ENCODE results near the gene CCDC178.
"Not testable (repeated sequence)": the region's sequence is repeated elsewhere in the genome, so short reads cannot be mapped to it uniquely, and the experiment has no call there.

The CCDC178 gene

GRCh38 chr18:33355756-33356155, 84.8 kb downstream of the CCDC178 start:
- no peak for DNase-seq

DNA sequence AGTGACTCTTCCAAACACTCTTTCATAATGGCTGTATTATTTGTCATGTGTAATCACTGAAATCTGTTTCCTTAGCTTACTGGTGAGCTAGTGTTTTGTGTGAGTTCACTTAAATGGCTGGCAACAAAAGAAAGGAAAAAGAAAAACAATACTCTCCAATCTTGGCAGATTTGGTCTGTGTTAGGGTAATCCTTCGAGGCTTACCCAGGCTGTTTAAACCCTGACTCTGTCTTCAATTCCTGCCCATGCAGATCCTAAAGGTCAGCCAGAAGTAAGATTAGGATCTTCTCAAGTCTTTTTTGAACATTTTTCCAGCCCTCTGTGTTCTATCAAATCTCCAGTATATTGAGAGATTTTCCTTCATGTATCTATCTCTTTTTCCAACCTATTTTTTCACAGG, 85.3 kb downstream of the CCDC178 start:
- no peak for DNase-seq

- no peak for DNase-seq
These were observed 90.3 kb downstream of the CCDC178 start for GRCh38 chr18:33350256-33350655.

DNA sequence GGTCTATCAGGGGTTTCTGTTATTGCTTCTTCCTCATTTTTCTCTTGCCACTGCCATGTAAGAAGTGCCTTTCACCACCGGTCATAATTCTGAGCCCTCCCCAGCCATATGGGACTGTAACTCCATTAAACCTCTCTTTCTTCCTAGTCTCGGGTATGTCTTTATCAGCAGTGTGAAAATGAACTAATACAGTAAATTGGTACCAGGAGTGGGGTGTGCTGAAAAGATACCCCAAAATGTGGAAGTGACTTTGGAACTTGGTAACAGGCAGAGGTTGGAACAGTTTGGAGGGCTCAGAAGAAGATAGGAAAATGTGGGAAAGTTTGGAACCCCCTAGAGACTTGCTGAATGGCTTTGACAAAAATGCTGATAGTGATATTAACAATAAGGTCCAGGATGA, 100.8 kb downstream of the CCDC178 start:
- DNase-seq: not testable (repeated sequence)

DNA sequence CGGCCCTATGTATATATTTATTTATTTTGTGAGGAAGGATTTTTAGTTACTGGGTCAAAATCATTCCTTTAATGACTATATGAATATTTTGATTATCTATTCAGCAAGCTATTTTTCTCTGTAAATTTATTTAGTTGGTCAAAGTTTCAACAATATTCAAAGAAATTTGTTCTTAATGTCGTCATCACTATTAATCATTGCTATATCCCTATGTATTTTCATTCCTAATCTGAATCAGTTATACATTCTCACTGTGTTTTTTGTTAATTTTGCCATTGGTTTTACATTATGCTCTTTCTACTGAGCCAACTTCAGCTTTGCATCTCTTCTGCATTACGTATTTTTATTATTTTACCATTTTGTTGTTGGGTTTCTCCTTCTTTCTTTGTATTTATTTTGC, 105.7 kb downstream of the CCDC178 start:
- DNase-seq: no peak

GRCh38 chr18:33330711-33331110, 109.8 kb downstream of the CCDC178 start:
- DNase-seq: no peak

DNA sequence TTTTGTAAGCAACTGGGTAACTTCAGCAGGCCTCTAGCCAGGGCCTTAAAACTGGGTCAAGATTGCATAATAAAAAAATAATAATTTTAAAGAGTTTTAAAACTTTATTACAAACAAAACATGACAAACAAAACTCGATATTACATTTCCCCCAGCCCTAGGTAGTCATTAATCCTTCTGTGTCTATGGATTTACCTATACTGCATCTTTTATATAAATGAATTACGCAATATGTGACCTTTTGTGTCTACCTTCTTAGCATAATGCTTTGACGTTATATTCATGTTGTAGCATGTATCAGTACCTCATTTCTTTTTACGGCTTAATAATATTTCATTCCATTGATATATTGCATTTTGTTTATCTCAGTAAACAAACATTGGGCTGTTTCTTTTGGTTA, 113.5 kb downstream of the CCDC178 start:
- DNase-seq: no peak

DNA sequence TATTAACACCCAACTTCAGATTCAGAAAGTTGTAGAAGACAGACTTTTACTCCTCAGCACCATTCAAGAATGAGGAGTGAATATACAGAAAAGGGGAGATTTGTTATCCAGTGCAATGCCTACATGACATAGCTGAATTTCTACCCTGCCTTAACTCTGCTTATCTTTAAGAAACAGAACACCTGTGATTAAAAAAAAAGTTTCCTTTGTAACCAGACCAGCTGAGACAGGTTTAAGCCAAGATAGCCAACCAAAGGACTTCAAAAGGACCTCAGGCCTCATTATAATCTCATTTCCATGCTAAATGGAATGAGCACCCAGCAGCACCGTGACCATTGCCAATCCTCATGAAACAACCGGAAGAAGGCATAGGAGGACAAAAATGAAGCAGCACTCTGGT, 122.9 kb downstream of the CCDC178 start:
- DNase-seq: no peak

DNA sequence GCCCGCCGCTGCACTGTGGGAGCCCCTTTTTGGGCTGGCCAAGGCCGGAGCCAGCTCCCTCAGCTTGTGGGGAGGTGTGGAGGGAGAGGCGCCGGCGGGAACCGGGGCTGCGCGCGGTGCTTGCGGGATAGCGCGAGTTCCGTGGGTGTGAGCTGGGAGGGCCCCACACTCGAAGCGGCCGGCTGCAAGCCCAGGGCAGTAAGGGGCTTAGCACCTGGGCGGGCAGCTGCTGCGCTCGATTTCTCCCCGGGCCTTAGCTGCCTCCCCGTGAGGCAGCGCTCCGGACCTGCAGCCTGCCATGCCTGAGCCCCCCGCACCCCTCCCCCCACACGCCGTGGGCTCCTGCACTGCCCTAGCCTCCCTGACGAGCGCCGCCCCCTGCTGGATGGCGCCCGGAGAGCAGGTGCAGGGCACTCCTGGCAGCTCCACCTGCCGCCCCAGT, 124.4 kb downstream of the CCDC178 start:
- DNase-seq: no peak

DNA sequence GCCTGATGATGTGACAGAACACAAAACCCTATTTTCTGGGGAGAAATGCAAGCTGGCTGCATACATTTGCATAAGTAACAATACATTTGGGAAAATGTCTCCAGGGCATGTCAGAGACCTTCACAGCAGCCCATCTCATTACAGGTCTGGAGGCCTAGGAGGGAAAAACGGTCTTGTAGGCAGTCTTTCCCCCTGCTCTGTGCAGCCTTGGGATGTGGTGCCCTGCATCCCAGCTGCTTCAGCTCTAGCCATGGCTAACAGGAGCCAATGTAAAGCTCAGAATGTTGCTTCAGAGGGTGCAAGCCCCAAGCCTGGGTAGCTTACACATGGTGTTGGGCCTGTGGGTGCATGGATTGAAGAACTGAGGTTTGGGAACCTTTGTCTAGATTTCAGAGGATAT, 133.0 kb downstream of the CCDC178 start:
- DNase-seq: no peak

DNA sequence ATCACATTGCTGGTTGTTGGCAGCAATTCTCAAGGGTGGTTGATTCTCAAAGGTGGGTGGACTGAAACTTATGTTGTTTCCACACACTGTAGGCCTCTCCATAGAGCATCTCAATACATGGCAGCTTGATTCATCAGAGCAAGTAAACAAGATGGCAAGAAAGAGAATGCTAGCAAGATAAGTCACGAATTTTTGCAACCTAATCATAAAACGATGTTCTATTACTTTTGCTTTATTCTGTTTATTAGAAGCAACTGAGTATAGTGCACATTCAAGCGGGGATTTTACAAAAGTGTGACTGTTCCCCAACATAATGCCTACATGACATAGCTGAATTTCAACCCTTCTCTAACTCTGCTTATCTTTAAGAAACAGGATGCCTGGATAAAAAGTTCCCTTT, 136.2 kb downstream of the CCDC178 start:
- no peak for DNase-seq

DNA sequence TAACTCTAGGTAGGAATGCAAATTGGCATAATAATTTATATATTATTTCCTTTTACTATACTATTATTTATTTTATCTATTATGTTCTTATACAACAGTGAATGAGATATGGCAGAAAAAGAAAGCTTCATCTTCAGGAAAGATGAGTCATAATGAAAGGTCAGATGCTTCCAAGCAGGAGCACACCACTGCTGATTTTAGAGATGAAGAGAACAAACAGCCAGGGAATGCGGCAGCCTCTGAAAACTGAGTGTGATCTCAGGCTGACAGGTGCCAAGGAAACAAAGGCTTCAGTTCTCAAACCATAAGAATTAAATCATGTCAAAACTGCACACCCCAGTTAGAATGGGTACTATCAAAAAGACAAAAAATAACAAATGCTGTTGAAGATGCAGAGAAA, 149.0 kb downstream of the CCDC178 start:
- no peak for DNase-seq

- DNase-seq: no peak
These were observed 152.3 kb downstream of the CCDC178 start for GRCh38 chr18:33288082-33288716.

DNA sequence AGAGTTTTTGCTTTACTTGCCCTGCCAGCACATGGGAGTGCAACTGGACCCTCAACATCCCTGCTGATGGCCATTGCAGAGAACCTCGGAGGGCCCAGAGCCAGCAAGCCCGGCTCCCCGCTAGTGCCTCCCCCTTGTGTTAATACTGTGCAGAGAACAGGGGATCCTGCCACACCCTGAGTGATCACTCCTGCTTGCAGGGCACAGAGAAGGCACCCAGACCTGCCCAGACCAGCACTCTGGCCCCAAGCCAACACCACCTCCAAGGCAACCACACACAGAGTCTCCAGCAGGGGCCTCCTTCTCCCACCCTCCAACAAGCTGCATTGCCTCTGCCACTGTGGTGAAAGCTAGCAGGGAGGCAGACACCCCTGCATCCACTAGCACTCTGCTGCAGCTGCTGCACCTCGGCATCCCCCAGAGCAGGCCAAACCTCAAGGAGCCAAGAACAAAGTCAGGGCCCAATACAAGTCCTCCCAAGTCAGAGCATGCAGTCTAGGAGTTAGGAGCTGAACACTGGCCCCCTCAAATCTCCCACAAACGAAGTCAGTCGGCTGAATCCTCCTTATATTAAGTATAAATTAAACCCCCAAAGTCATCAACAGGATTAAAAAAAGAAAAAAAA, 157.7 kb downstream of the CCDC178 start:
- no peak for DNase-seq

GRCh38 chr18:33282142-33282541, 158.4 kb downstream of the CCDC178 start:
- no peak for DNase-seq

DNA sequence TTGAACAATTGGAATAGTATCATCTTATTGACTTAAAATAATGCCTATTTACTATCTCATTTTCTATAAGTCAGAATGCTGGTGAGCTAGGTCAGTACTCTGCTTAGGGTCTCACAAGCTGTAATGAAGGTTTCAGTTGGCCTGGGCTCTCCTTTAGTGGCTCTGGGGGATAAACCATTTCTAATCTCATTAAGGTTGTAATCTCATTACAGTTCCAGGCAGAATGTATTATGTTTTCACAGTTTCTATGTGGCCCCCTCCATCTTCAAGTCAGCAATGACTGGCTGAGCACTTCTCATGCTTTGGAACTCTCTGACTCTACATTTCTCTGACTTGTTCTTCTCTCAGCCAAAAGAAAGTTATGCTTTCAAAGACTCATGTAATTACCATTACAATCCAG, 163.1 kb downstream of the CCDC178 start:
- DNase-seq: no peak

GRCh38 chr18:33275843-33276242, 164.7 kb downstream of the CCDC178 start:
- DNase-seq: no peak

DNA sequence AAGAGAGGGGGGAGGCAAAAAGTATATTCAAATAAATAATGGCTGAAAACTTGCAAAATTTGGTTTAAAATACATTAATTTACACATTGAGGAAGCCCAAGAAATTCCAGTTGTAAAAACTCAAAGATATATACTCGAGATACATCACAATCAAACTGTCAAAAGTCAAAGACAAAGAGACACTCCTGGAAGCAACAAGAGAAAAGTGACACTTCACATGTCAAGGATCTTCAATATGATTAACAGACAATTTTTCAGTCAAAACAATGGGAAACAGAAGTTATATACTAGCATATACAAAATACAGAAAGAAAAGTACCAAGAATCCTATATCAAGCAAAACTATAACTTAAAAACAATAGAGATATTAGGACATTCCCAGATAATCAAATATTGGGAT, 170.2 kb downstream of the CCDC178 start:
- DNase-seq: no peak

DNA sequence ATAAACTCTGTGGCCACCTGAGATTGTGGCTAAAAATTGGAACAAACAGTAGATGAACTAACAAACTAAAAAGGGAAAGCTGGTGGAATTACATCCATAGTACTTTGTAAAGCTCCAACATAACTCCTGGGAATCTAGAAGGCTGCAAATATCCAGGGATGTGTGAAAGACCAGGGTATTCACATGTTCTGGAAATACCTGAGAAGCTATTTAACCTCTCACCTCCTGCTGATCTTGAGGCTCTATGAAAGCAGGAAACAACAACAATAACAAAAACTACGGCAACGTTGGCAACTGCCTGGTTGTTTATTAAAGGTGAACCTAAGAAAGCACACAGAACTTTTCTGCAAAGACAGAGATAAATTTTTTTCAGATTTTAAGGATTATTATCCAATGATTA, 171.3 kb downstream of the CCDC178 start:
- DNase-seq: no peak

- no peak for DNase-seq
These were observed 176.0 kb downstream of the CCDC178 start for GRCh38 chr18:33264566-33264965.

DNA sequence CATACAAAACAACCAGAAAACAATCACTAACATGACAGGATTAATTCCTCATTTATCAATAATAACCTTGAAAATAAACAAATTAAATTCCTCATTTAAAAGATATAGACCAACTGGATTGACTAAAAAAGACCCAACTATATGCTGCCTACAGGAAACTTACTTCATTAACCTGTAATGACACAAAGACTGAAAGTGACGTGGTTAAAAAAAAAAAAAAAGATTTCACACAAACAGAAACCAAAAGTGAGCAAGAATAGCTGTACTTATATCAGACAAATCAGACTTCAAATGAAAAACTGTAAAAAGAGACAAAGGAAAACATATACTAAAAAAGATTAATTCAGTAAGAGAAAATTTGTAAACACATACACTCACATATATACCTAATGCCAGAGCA, 201.2 kb downstream of the CCDC178 start:
- DNase-seq: no peak

GRCh38 chr18:33232318-33232626, 208.2 kb downstream of the CCDC178 start:
- no peak for DNase-seq

GRCh38 chr18:33231474-33232317, 208.8 kb downstream of the CCDC178 start:
- DNase-seq: peak; percentile 98

DNA sequence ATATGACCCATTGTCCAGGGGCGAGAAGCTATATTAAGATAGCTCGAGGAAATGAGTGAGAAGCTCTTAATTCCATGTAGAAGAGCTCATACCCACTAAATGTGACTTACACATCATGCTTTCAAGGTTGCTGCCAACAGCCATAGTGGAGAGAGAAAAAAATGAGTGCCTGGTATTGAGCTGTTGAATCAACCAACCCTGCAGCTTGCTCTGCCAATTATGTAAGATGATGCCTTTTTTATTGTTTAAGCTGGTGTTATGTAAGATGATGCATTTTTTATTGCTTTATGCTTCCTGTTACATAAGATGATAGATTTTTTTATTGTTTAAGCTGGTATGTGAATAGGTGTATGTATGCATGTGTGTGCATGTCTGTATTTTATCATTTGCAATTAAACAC, 228.2 kb downstream of the CCDC178 start:
- peak; percentile 85 for DNase-seq

Measured in NCI-H510A treated with DMSO at 0.1 percent for 48 hours (cell line).